A549 (cell line): ENCODE data around the gene DYNC1I1. TPM values are rescaled to one million over a fixed set of nuclear protein-coding genes. Genes with fewer than 3 reads are reported as not detected.

Experiments
- ATAC-seq, 2 experiments: fragments of 200-7000 bp in 1 of 2; fragments of >200 bp in 1 of 2; cut with Nextera tagmentation in 1 of 2; cut with Tn5 transposase in 1 of 2; 3 replicates each; pipeline versions ENCODE4 v1.8.0 to v1.9.1; 2018 to 2020; ENCODE audit warnings: mild to moderate bottlenecking in 1 of 2, moderate library complexity in 1 of 2
- CTCF ChIA-PET: fragments of 300-600 bp; sonication (Branson Sonifier 250); formaldehyde crosslinking; extraction: SDS; loops from one replicate; lab custom pipeline; 2021; ENCODE audit warnings: antibody characterized with exemption, inconsistent platforms; lab: Yijun Ruan, JAX
- POLR2A ChIA-PET: fragments of 350-600 bp; formaldehyde crosslinking; extraction: SDS; loops from one replicate; lab custom pipeline; 2021; ENCODE audit warnings: antibody characterized with exemption, inconsistent platforms; lab: Yijun Ruan, JAX
- DNase-seq, 2 experiments: peaks; one replicate each; pipeline versions ENCODE4 v3.0.0 to v3.0.0-alpha.2; 2011 to 2016; ENCODE audit warnings: low read depth in 1 of 2, low spot score in 1 of 2
- FAIRE-seq: peaks from 2 replicates; lab custom pipeline; 2011; peaks lifted over from hg19 to GRCh38; lab: Jason Lieb, UNC
- H3K27ac ChIP-seq, 2 experiments: fragments of >200 bp; sonication (Bioruptor Twin); formaldehyde crosslinking; 3 replicates each; pipeline ENCODE4 v1.5.1; 2016 to 2017
- H3K4me1 ChIP-seq: fragments of >200 bp; sonication (Bioruptor Twin); formaldehyde crosslinking; 3 replicates; pipeline ENCODE4 v1.6.1; 2016
- H3K4me2 ChIP-seq: fragments of >200 bp; sonication (Bioruptor Twin); formaldehyde crosslinking; 3 replicates; pipeline ENCODE4 v1.6.1; 2016
- H3K4me3 ChIP-seq: fragments of >200 bp; sonication (Bioruptor Twin); formaldehyde crosslinking; 3 replicates; pipeline ENCODE4 v1.5.1; 2016
- H3K9me3 ChIP-seq: fragments of >200 bp; sonication (Bioruptor Twin); formaldehyde crosslinking; 3 replicates; pipeline ENCODE4 v1.6.1; 2016
- ATOH8 ChIP-seq: fragments of 250-450 bp; sonication (Bioruptor Pico); IDR thresholded peaks from 2 replicates; pipeline ENCODE4 v1.5.0; 2020; ENCODE audit warnings: low read depth, mild to moderate bottlenecking, moderate library complexity
- CEBPB ChIP-seq, 2 experiments: fragments of >200 bp in 1 of 2; sonication (Bioruptor Twin) in 1 of 2; formaldehyde crosslinking in 1 of 2; IDR thresholded peaks; 2 replicates each; pipeline ENCODE4 v1.6.1; 2012 to 2016
- CHD2 ChIP-seq: fragments of 150-350 bp; IDR thresholded peaks from 2 replicates; pipeline ENCODE4 v1.6.1; 2014; ENCODE audit warnings: low read length; ENCODE audit not compliant: partially characterized antibody
- CTCF ChIP-seq: fragments of >200 bp; sonication (Bioruptor Twin); formaldehyde crosslinking; IDR thresholded peaks from 3 replicates; pipeline ENCODE4 v1.5.1; 2016
- E2F6 ChIP-seq: IDR thresholded peaks from 2 replicates; pipeline ENCODE4 v1.6.1; 2012; ENCODE audit warnings: low read depth, borderline replicate concordance
- EHF ChIP-seq: fragments of 250-450 bp; sonication (Bioruptor Pico); IDR thresholded peaks from 2 replicates; pipeline ENCODE4 v1.5.0; 2020; ENCODE audit warnings: mild to moderate bottlenecking
- EP300 ChIP-seq, 2 experiments: fragments of >200 bp; sonication (Bioruptor Twin); formaldehyde crosslinking; IDR thresholded peaks; 2 replicates in 1 of 2; 3 replicates in 1 of 2; pipeline ENCODE4 v1.6.1; 2016 to 2017
- FOSB ChIP-seq: fragments of 250-450 bp; sonication (Bioruptor Pico); IDR thresholded peaks from 2 replicates; pipeline ENCODE4 v1.5.0; 2020; ENCODE audit warnings: mild to moderate bottlenecking, moderate library complexity
- FOSL2 ChIP-seq, 2 experiments: fragments of 450-650 bp in 1 of 2; fragments of >200 bp in 1 of 2; sonication (Bioruptor Twin) in 1 of 2; formaldehyde crosslinking; IDR thresholded peaks; 2 replicates each; pipeline versions ENCODE4 v1.5.0 to v1.6.1; 2016 to 2020; ENCODE audit warnings: mild to moderate bottlenecking in 1 of 2, moderate library complexity in 1 of 2
- HDAC2 ChIP-seq: fragments of 200-600 bp; sonication (generic); IDR thresholded peaks from 2 replicates; pipeline ENCODE4 v1.6.1; 2016
- HEYL ChIP-seq: fragments of 250-450 bp; sonication (Bioruptor Pico); IDR thresholded peaks from 2 replicates; pipeline ENCODE4 v1.8.0; 2021; ENCODE audit warnings: mild to moderate bottlenecking, moderate library complexity
- HOXA7 ChIP-seq: fragments of 250-450 bp; sonication (Bioruptor Pico); IDR thresholded peaks from 2 replicates; pipeline ENCODE4 v1.5.0; 2020; ENCODE audit warnings: mild to moderate bottlenecking, moderate library complexity
- HOXB13 ChIP-seq: fragments of 250-450 bp; sonication (Bioruptor Pico); IDR thresholded peaks from 2 replicates; pipeline ENCODE4 v1.5.0; 2020; ENCODE audit warnings: low read depth, mild to moderate bottlenecking, moderate library complexity
- JUN ChIP-seq, 2 experiments: fragments of >200 bp; sonication (Bioruptor Twin); formaldehyde crosslinking; IDR thresholded peaks; 2 replicates in 1 of 2; 3 replicates in 1 of 2; pipeline ENCODE4 v1.6.1; 2016 to 2017
- MAZ ChIP-seq: fragments of 150-350 bp; IDR thresholded peaks from 2 replicates; pipeline ENCODE4 v1.6.1; 2014; ENCODE audit warnings: antibody characterized with exemption, low read depth, low read length, borderline replicate concordance
- NFE2L2 ChIP-seq: fragments of 150-350 bp; conservative IDR thresholded peaks from 2 replicates; pipeline ENCODE4 v1.6.1; 2014; ENCODE audit warnings: low read length
- NR3C1 ChIP-seq: fragments of >200 bp; sonication (Bioruptor Twin); formaldehyde crosslinking; IDR thresholded peaks from 3 replicates; pipeline ENCODE4 v1.6.1; 2017
- POLR2A ChIP-seq: IDR thresholded peaks from 2 replicates; pipeline ENCODE4 v1.6.1; 2012; ENCODE audit warnings: mild to moderate bottlenecking, low read length
- RARB ChIP-seq: fragments of 250-450 bp; sonication (Bioruptor Pico); IDR thresholded peaks from 2 replicates; pipeline ENCODE4 v1.8.0; 2021; ENCODE audit warnings: mild to moderate bottlenecking, moderate library complexity
- RNF2 ChIP-seq: fragments of 200-600 bp; sonication (generic); IDR thresholded peaks from 2 replicates; pipeline ENCODE4 v1.6.1; 2016; ENCODE audit warnings: low read depth, mild to moderate bottlenecking, antibody characterized with exemption, moderate library complexity, borderline replicate concordance
- SMC3 ChIP-seq: fragments of >200 bp; sonication (Bioruptor Twin); formaldehyde crosslinking; IDR thresholded peaks from 3 replicates; pipeline ENCODE4 v1.6.1; 2018; ENCODE audit warnings: inconsistent platforms
- TP53 ChIP-seq: fragments of 250-450 bp; sonication (Bioruptor Pico); IDR thresholded peaks from 2 replicates; pipeline ENCODE4 v1.5.0; 2021; ENCODE audit warnings: mild to moderate bottlenecking, moderate library complexity
- ZC3H11A ChIP-seq: fragments of 450-650 bp; IDR thresholded peaks from 2 replicates; pipeline ENCODE4 v1.6.1; 2014; ENCODE audit warnings: antibody characterized with exemption, mild to moderate bottlenecking
- ZFP36 ChIP-seq: fragments of 450-650 bp; IDR thresholded peaks from 2 replicates; pipeline ENCODE4 v1.6.1; 2014; ENCODE audit warnings: borderline replicate concordance; ENCODE audit not compliant: partially characterized antibody
- ZNF302 ChIP-seq: fragments of 250-450 bp; sonication (Bioruptor Pico); IDR thresholded peaks from 2 replicates; pipeline ENCODE4 v1.9.0; 2021; ENCODE audit warnings: inconsistent platforms, mild to moderate bottlenecking, moderate library complexity
- WGBS: methylation state at CpG from one replicate; pipeline ENCODE4 v1.1.6; 2017; ENCODE audit errors: missing lambda C conversion rate; 5-methylcytosine and 5-hydroxymethylcytosine counted together
- polyA plus RNA-seq, 4 experiments: library from polyadenylated mRNA; depleted of rRNA in 3 of 4; stranded (reverse); fragments of >200 nt; fragmentation: RNase III in 1 of 4; extraction: RNeasy Plus Mini Kit Qiagen cat#74134 plus additional on column Dnase treatment in 1 of 4; gene quantifications; 2 replicates in 3 of 4; 3 replicates in 1 of 4; pipeline ENCODE4 v1.2.3, GENCODE V29; 2011 to 2017

Gene DYNC1I1
- polyA plus RNA-seq, 2 of the 4 experiments (the other 2 are of a cell fraction), result 0.04 TPM; not detected in 1

GRCh38 chr7:96122746-96123145 is 350.4 kb downstream of the DYNC1I1 start:
- TF ChIP-seq CEBPB (IDR thresholded peaks at IDR 0.05), result no peak
- Histone ChIP-seq H3K27ac (no peak overlapping the region), H3K4me2 (no peak overlapping the region), H3K9me3 (no peaks in the 10 kb centered on the region), H3K4me1 (peaks cover 10% of the 10 kb centered on the region), H3K4me3 (no peak overlapping the region)
- WGBS, result 85% methylated on average over 2 of the region's 2 CpGs
- POLR2A ChIA-PET, result no interaction called here
- DNase-seq (no peak), ATAC-seq (no peak), FAIRE-seq (no peak)
- CTCF ChIA-PET, result no interaction called here

GRCh38 chr7:96126382-96126781 is 354.0 kb downstream of the DYNC1I1 start:
- Histone ChIP-seq H3K4me2 (peak overlapping the region; percentile 35), H3K27ac (no peak overlapping the region), H3K4me1 (peaks cover 10% of the 10 kb centered on the region), H3K9me3 (no peaks in the 10 kb centered on the region), H3K4me3 (no peak overlapping the region)
- ChIA-PET POLR2A (no interaction called here), CTCF (interaction anchor here (1.3 kb wide), 1 partner anchor 901 kb away, joined by 5 read pairs; no protein-coding TSS in a partner anchor)
- DNase-seq (no peak), ATAC-seq (peak in 1 of 2 experiments; percentile 57; a peak in 3 of 6 replicates), FAIRE-seq (no peak)
- TF ChIP-seq JUN (IDR thresholded peaks at IDR 0.05) (no peak), HDAC2 (no peak), HOXA7 (CRISPR knock-in tag) (no peak)

GRCh38 chr7:96127746-96128145 is 355.4 kb downstream of the DYNC1I1 start:
- DNase-seq (no peak), ATAC-seq (no peak), FAIRE-seq (no peak)
- POLR2A ChIA-PET, result no interaction called here
- Histone ChIP-seq H3K4me3 (no peak overlapping the region), H3K4me2 (no peak overlapping the region), H3K27ac (no peak overlapping the region), H3K4me1 (peaks cover 10% of the 10 kb centered on the region), H3K9me3 (no peaks in the 10 kb centered on the region)
- TF ChIP-seq CTCF (no peak), HOXB13 (CRISPR knock-in tag) (no peak), ATOH8 (CRISPR knock-in tag) (no peak), CHD2 (no peak), SMC3 (no peak), NR3C1 (no peak), POLR2A (no peak), FOSL2 (IDR thresholded peaks at IDR 0.05) (no peak), FOSL2 (CRISPR knock-in tag; IDR thresholded peaks at IDR 0.05) (no peak), NFE2L2 (no peak), HEYL (no peak), RARB (CRISPR knock-in tag) (no peak), E2F6 (no peak), EHF (CRISPR knock-in tag) (no peak), ZFP36 (no peak), MAZ (no peak), ZC3H11A (no peak)
- 83% methylated on average over 2 of the region's 2 CpGs for WGBS
- CTCF ChIA-PET, result no interaction called here

GRCh38 chr7:96131525-96131924 is 359.2 kb downstream of the DYNC1I1 start:
- CTCF ChIA-PET, result interaction anchor here (2.4 kb wide), 1 partner anchor 55 kb away, joined by 7 read pairs; no protein-coding TSS in a partner anchor
- H3K9me3 ChIP-seq, result no peaks in the 10 kb centered on the region
- no peak for DNase-seq
- H3K27ac ChIP-seq, result no peak overlapping the region
- no peak overlapping the region for H3K4me3 ChIP-seq
- no peak overlapping the region for H3K4me2 ChIP-seq
- FAIRE-seq, result no peak
- peaks cover 4% of the 10 kb centered on the region for H3K4me1 ChIP-seq
- ATAC-seq, result no peak; a peak in 1 of 6 replicates
- POLR2A ChIA-PET, result no interaction called here
- 98% methylated on average over 3 of the region's 3 CpGs for WGBS
- TF ChIP-seq RNF2 (no peak), TP53 (CRISPR knock-in tag) (no peak), POLR2A (no peak), EP300 (IDR thresholded peaks at IDR 0.05) (no peak), ZC3H11A (no peak), FOSB (CRISPR knock-in tag) (no peak), ZNF302 (no peak), EHF (CRISPR knock-in tag) (no peak)
